Epidermal melanocyte (primary cell): ENCODE results near the gene PLPP3.

Experiments used
- DNase-seq: peaks from one replicate; pipeline ENCODE4 v3.0.0; 2011; ENCODE audit warnings: low spot score; ENCODE audit not compliant: insufficient read length

Gene PLPP3

GRCh38 chr1:56462209-56462608, 117.2 kb downstream of the PLPP3 start:
- no peak for DNase-seq

DNA sequence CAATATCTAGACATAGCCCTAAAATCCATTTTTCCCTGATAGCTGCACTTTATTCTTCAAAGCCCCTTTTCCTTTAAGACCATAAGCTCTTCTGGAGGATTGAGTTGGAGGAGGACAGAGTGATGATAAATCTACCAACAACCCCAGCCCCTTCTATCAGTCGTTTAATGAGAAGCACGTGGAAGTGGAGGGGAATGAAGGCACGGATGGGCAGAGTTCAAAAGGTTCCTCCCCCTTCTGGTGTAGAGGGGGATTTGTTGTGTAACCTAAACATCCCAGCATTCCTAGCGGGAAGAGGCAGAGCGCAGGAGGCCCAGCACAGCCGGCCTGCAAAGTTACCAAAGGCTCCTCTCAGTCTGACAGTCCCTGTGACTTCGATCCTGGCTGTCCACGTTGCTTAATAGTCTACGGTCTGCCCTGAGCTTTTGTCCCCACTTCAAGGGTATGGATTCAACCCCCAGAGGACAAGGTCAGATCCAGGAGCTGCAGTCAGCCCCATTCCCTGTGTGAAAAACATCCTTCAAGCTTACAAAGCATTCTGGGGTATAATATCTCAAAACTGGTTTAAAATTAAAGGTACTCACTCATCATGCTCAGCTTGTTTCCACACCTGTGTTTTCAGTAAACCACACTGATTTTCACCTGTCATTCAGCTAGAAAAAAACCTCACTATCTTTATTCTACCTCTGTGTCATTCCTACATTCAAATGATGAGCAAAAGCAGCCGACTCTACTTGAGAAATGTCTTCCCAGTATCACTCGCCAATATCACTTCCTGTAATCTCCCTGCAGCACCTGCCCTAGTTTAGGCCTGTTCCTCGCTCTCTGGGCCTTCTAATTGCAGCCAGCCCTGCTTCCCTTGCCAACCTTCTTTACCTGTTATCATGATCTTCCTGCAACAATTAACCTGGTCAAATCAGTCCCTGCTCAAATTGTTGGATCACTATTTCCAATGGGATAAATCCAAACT, 117.9 kb downstream of the PLPP3 start:
- DNase-seq, result no peak

GRCh38 chr1:56459260-56459659, 120.1 kb downstream of the PLPP3 start:
- DNase-seq, result no peak

- no peak for DNase-seq
Measured at GRCh38 chr1:56457756-56458375, 121.5 kb downstream of the PLPP3 start.

- no peak for DNase-seq
Measured at GRCh38 chr1:56456435-56457101, 122.8 kb downstream of the PLPP3 start.

- no peak for DNase-seq
Measured at GRCh38 chr1:56453417-56454078, 125.8 kb downstream of the PLPP3 start.

GRCh38 chr1:56453016-56453415, 126.3 kb downstream of the PLPP3 start:
- no peak for DNase-seq

- DNase-seq, result no peak
Measured at GRCh38 chr1:56452027-56453011, 127.0 kb downstream of the PLPP3 start.

DNA sequence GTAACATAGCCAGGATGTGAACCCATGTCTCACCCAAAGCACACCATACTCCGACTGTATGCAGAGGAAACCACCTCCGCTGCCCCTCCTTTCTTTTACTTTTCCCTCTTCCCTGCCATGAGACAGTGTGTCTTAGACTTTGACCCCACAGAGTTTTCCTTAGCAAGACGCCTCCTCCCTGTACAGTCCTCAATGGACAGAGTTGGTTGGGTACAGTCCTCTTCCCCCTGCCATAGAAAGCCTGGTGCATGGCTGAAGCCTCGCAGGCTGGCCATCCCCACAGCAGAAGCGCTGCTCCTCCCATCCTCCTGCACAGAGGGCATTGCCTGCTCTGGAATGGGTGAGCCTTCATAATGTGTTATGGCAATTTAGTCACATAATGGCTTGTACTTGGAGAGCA, 127.9 kb downstream of the PLPP3 start:
- DNase-seq, result no peak

- DNase-seq, result no peak
Measured at GRCh38 chr1:56450004-56450666, 129.2 kb downstream of the PLPP3 start.

GRCh38 chr1:56448529-56449300, 130.6 kb downstream of the PLPP3 start:
- DNase-seq, result no peak

- DNase-seq, result no peak
Measured at GRCh38 chr1:56447823-56448222, 131.5 kb downstream of the PLPP3 start.

DNA sequence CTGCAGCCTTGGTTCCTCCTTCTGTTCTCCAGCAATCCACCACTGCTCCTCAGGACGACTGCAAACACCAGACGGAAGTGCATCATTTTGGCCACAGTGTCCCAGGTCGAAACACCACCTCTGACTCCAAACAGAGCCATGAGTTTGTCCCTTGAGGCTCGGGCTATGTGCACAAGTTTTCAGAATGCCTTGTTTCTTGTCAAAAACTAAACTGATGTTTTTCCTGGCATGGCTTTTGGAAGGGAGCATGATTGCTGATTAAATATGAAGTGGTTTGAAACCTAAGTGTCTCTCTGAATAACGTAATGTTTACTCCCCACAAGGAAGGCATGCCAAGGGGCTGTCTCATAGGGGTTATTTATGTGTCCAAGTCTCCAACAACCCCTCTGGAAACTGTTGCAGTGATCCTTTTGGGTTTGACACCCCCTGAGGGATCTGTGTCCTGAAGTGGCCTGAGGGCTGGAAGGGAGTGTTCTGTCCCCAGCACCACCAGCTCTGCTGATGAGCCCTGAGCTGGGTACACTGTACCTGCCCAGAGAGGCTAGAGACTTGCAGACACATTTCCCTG, 132.7 kb downstream of the PLPP3 start:
- DNase-seq, result no peak

GRCh38 chr1:56444960-56445646, 134.3 kb downstream of the PLPP3 start:
- no peak for DNase-seq
